ENCODE results near the gene ZSWIM6. TPM values are rescaled to one million over a fixed set of nuclear protein-coding genes. Genes with fewer than 3 reads are reported as not detected.
A peak's percentile ranks its signal among the peaks of the same experiment; 100 is the strongest.

ZSWIM6 gene
- total RNA-seq, 1 experiment from 2014 or later, result 3.4 TPM

GRCh38 chr5:61327760-61328753 is 4.0 kb upstream of the ZSWIM6 start:
- no peak for TF ChIP-seq CTCF (conservative IDR thresholded peaks at IDR 0.05; ENCODE audit: low read depth, low read length)
- TF ChIP-seq EZH2 (IDR thresholded peaks at IDR 0.05; ENCODE audit: low read length, unreplicated experiment), result no peak
- no peak for TF ChIP-seq EZH2phosphoT487 (IDR thresholded peaks at IDR 0.05; ENCODE audit: borderline replicate concordance, low read length)
- Histone ChIP-seq H3K79me2 (ENCODE audit: low read length) (peaks cover 4% of the 10 kb centered on the region), H3K9ac (ENCODE audit: low read length) (0 out of 2 replicates have a peak overlapping the region, but pooled peaks have one; percentile 10), H3K9me2 (replicated peaks; ENCODE audit: low read length) (no peaks in the 10 kb centered on the region), H3K4me1 (ENCODE audit: insufficient read depth, low read length) (peaks cover 51% of the 10 kb centered on the region), H3K4me2 (ENCODE audit: low read length) (peak overlapping the region; percentile 89), H3K27me3 (ENCODE audit: low read length) (no peaks in the 10 kb centered on the region), H4K20me1 (ENCODE audit: low read length) (no peaks in the 10 kb centered on the region), H3K36me3 (ENCODE audit: low read depth, low read length) (no peaks in the 10 kb centered on the region), H3F3A (ENCODE audit: low read length, unreplicated experiment) (peaks cover 3% of the 10 kb centered on the region), H3K4me3 (ENCODE audit: low read length) (no peak overlapping the region), H3K27ac (ENCODE audit: low read length) (peak overlapping the region; percentile 71), H3K9me3 (ENCODE audit: low read length) (no peaks in the 10 kb centered on the region), H2AFZ (ENCODE audit: low read length) (no peak overlapping the region)
- no TSS peak for BruUV-seq (replicated peaks)
- DNase-seq (peak; percentile 65), ATAC-seq (no peak; the same call in 1 of the 2 replicates)
- ChIA-PET CTCF (interaction anchor here (0.5 kb wide), 1 partner anchor 90 kb away, joined by 3 read pairs; no protein-coding TSS in a partner anchor), POLR2A (ENCODE audit: unreplicated experiment) (no interaction called here)
- intact Hi-C loops (cut with micrococcal nuclease), result no loop called here

GRCh38 chr5:61328791-61329549 is 3.1 kb upstream of the ZSWIM6 start:
- Histone ChIP-seq H3K79me2 (ENCODE audit: low read length) (peaks cover 13% of the 10 kb centered on the region), H3K4me2 (ENCODE audit: low read length) (peak overlapping the region; percentile 89), H3K9me2 (replicated peaks; ENCODE audit: low read length) (no peaks in the 10 kb centered on the region), H3F3A (ENCODE audit: low read length, unreplicated experiment) (no peaks in the 10 kb centered on the region), H3K4me3 (ENCODE audit: low read length) (peak overlapping the region; percentile 84; the same call in 1 of the 2 replicates), H2AFZ (ENCODE audit: low read length) (no peak overlapping the region), H3K9ac (ENCODE audit: low read length) (no peak overlapping the region), H3K27ac (ENCODE audit: low read length) (peak overlapping the region; percentile 71), H3K9me3 (ENCODE audit: low read length) (no peaks in the 10 kb centered on the region), H3K36me3 (ENCODE audit: low read depth, low read length) (no peaks in the 10 kb centered on the region), H4K20me1 (ENCODE audit: low read length) (peaks cover 7% of the 10 kb centered on the region), H3K27me3 (ENCODE audit: low read length) (no peaks in the 10 kb centered on the region), H3K4me1 (ENCODE audit: insufficient read depth, low read length) (peaks cover 42% of the 10 kb centered on the region)
- CTCF ChIA-PET, result no interaction called here
- intact Hi-C loops (cut with micrococcal nuclease), result no loop called here
- DNase-seq (no peak), ATAC-seq (no peak)
- TF ChIP-seq EZH2 (IDR thresholded peaks at IDR 0.05; ENCODE audit: low read length, unreplicated experiment), result no peak
- no peak for TF ChIP-seq CTCF (conservative IDR thresholded peaks at IDR 0.05; ENCODE audit: low read depth, low read length)
- TF ChIP-seq EZH2phosphoT487 (IDR thresholded peaks at IDR 0.05; ENCODE audit: borderline replicate concordance, low read length), result no peak
- no TSS peak for BruUV-seq (replicated peaks)
- POLR2A ChIA-PET (ENCODE audit: unreplicated experiment), result interaction anchor here (1.2 kb wide), 1 partner anchor 384 kb away, joined by 4 read pairs; the partner anchor contains the start of genes ERCC8 and NDUFAF2

Measured in PC-3 (cell line).